Common myeloid progenitor, CD34-positive (primary cell): ENCODE measurements around the gene CPM.
"Not testable (repeated sequence)": the region's sequence is repeated elsewhere in the genome, so short reads cannot be mapped to it uniquely, and the experiment has no call there.

Experiments used
- CTCF ChIA-PET: fragments of 350-600 bp; sonication (Branson Sonifier 250); formaldehyde crosslinking; loops from one replicate; lab custom pipeline; 2021; ENCODE audit warnings: antibody characterized with exemption; lab: Charles Lee
- POLR2A ChIA-PET: fragments of 350-600 bp; sonication (Branson Sonifier 250); formaldehyde crosslinking; loops from one replicate; lab custom pipeline; 2021; ENCODE audit warnings: antibody characterized with exemption; lab: Charles Lee
- DNase-seq, 3 donors: peaks; one replicate each; pipeline versions ENCODE4 v3.0.0 to v3.0.0-alpha.2; 2013
- H3K27ac ChIP-seq, 2 experiments: 1 replicate in 1 of 2; 2 replicates in 1 of 2; pipeline ENCODE4 v1.7.0; 2013; ENCODE audit warnings: inconsistent platforms in 2 of 2, low read length in 2 of 2, mild to moderate bottlenecking in 2 of 2, low read depth in 1 of 2, moderate library complexity in 1 of 2; ENCODE audit not compliant: severe bottlenecking in 2 of 2, insufficient read depth in 1 of 2, poor library complexity in 1 of 2
- H3K27me3 ChIP-seq, 5 experiments: replicated peaks in 2 of 5; 1 replicate in 3 of 5; 2 replicates in 2 of 5; pipeline versions ENCODE4 v1.6.1 to v1.7.0; 2013; ENCODE audit warnings: low read length in 4 of 5, mild to moderate bottlenecking in 2 of 5, moderate library complexity in 2 of 5, inconsistent platforms in 1 of 5; ENCODE audit not compliant: insufficient read depth in 5 of 5, control insufficient read depth in 4 of 5
- H3K36me3 ChIP-seq, 4 experiments: 1 replicate in 2 of 4; 2 replicates in 2 of 4; pipeline versions ENCODE4 v1.6.1 to v1.7.0; 2013; ENCODE audit warnings: low read length in 3 of 4, control low read depth in 1 of 4, mild to moderate bottlenecking in 1 of 4; ENCODE audit not compliant: control insufficient read depth in 4 of 4, insufficient read depth in 4 of 4
- H3K4me1 ChIP-seq, 4 experiments: 1 replicate in 3 of 4; 2 replicates in 1 of 4; pipeline versions ENCODE4 v1.6.1 to v1.7.1; 2013; ENCODE audit warnings: low read length in 3 of 4, mild to moderate bottlenecking in 3 of 4, control low read depth in 1 of 4, inconsistent platforms in 1 of 4, moderate library complexity in 1 of 4; ENCODE audit not compliant: control insufficient read depth in 4 of 4, insufficient read depth in 4 of 4; ENCODE audit errors: control extremely low read depth in 1 of 4
- H3K4me3 ChIP-seq, 7 experiments: 1 replicate in 4 of 7; 2 replicates in 3 of 7; pipeline versions ENCODE4 v1.5.1 to v1.7.0; 2013; ENCODE audit warnings: mild to moderate bottlenecking in 7 of 7, low read length in 6 of 7, moderate library complexity in 6 of 7, inconsistent platforms in 2 of 7, low read depth in 2 of 7, control low read depth in 1 of 7; ENCODE audit not compliant: insufficient read depth in 4 of 7, control insufficient read depth in 1 of 7; ENCODE audit errors: extremely low read depth in 1 of 7
- H3K9me3 ChIP-seq, 5 experiments: 1 replicate in 4 of 5; 2 replicates in 1 of 5; pipeline versions ENCODE4 v1.6.1 to v1.7.1; 2013; ENCODE audit warnings: low read length in 4 of 5, mild to moderate bottlenecking in 2 of 5, inconsistent platforms in 1 of 5, low read depth in 1 of 5, moderate library complexity in 1 of 5; ENCODE audit not compliant: control insufficient read depth in 4 of 5, insufficient read depth in 2 of 5; ENCODE audit errors: control extremely low read depth in 1 of 5
- WGBS: methylation state at CpG from one replicate; pipeline ENCODE4 v1.1.5; 2013; ENCODE audit not compliant: insufficient coverage; 5-methylcytosine and 5-hydroxymethylcytosine counted together

Gene CPM

GRCh38 chr12:68815928-68816800 is 116.8 kb downstream of the CPM start:
- H3K9me3 ChIP-seq: no peaks in the 10 kb centered on the region
- H3K4me3 ChIP-seq: no peak overlapping the region
- H3K27me3 ChIP-seq: no peaks in the 10 kb centered on the region
- ChIA-PET POLR2A (no interaction called here), CTCF (interaction anchor here (1.9 to 4.3 kb wide), 2 partner anchors 8 to 15 kb away, joined by 8 to 30 read pairs; partner anchors contain the start of gene MDM2)
- peaks cover 0 to 3% (median 0%) of the 10 kb centered on the region in 4 experiments for H3K4me1 ChIP-seq
- no peak for DNase-seq
- H3K27ac ChIP-seq: peak overlapping the region in 1 of 2 experiments; percentile 4
- WGBS: 100% methylated on average over 6 of the region's 8 CpGs
- peaks cover 18 to 76% (median 47%) of the 10 kb centered on the region in 4 experiments for H3K36me3 ChIP-seq

GRCh38 chr12:68815232-68815927 is 117.6 kb downstream of the CPM start:
- Histone ChIP-seq H3K27ac (peak overlapping the region in 1 of 2 experiments; percentile 38), H3K36me3 (peaks cover 18 to 70% (median 45%) of the 10 kb centered on the region in 4 experiments), H3K4me1 (peaks cover 0 to 3% (median 0%) of the 10 kb centered on the region in 4 experiments), H3K27me3 (no peaks in the 10 kb centered on the region), H3K9me3 (no peaks in the 10 kb centered on the region), H3K4me3 (no peak overlapping the region)
- CTCF ChIA-PET: interaction anchor here (1.9 kb wide), 1 partner anchor 8 kb away, joined by 8 read pairs; the partner anchor contains the start of gene MDM2
- no peak for DNase-seq
- POLR2A ChIA-PET: no interaction called here
- WGBS: 100% methylated on average over 1 of the region's 5 CpGs

GRCh38 chr12:68814490-68815231 is 118.3 kb downstream of the CPM start:
- no peaks in the 10 kb centered on the region for H3K9me3 ChIP-seq
- H3K27ac ChIP-seq: peak overlapping the region in 1 of 2 experiments; percentile 38
- no peaks in the 10 kb centered on the region for H3K27me3 ChIP-seq
- no peak overlapping the region for H3K4me3 ChIP-seq
- H3K4me1 ChIP-seq: peaks cover 0 to 3% (median 0%) of the 10 kb centered on the region in 4 experiments
- WGBS: no CpG with 5 or more reads among the region's 3 CpGs
- DNase-seq: no peak
- CTCF ChIA-PET: interaction anchor here (0.6 kb wide), 1 partner anchor 27 kb away, joined by 3 read pairs; no protein-coding TSS in a partner anchor
- H3K36me3 ChIP-seq: peaks cover 15 to 67% (median 45%) of the 10 kb centered on the region in 4 experiments
- POLR2A ChIA-PET: no interaction called here

- H3K4me3 ChIP-seq: no peak overlapping the region
- CTCF ChIA-PET: interaction anchor here (0.8 to 1.1 kb wide), 2 partner anchors 9 to 21 kb away, joined by 3 read pairs; no protein-coding TSS in a partner anchor
- POLR2A ChIA-PET: no interaction called here
Observed at GRCh38 chr12:68813242-68813593, 119.8 kb downstream of the CPM start.

GRCh38 chr12:68812553-68813241 is 120.3 kb downstream of the CPM start:
- Histone ChIP-seq H3K27me3 (no peaks in the 10 kb centered on the region), H3K9me3 (no peaks in the 10 kb centered on the region), H3K4me1 (peaks cover 4 to 12% (median 5%) of the 10 kb centered on the region in 4 experiments), H3K36me3 (peaks cover 11 to 53% (median 38%) of the 10 kb centered on the region in 4 experiments), H3K4me3 (no peak overlapping the region), H3K27ac (no peak overlapping the region)
- DNase-seq: no peak
- 100% methylated on average over 1 of the region's 1 CpG for WGBS
- CTCF ChIA-PET: interaction anchor here (0.7 to 1.5 kb wide), 4 partner anchors 9 to 458 kb away, joined by 3 to 6 read pairs (median 3); no protein-coding TSS in a partner anchor
- POLR2A ChIA-PET: no interaction called here

More at GRCh38 chr12:68813242-68813593, 119.8 kb downstream of the CPM start:
- H3K36me3 ChIP-seq: peaks cover 11 to 57% (median 40%) of the 10 kb centered on the region in 4 experiments
- no peak overlapping the region for H3K27ac ChIP-seq
- no peaks in the 10 kb centered on the region for H3K27me3 ChIP-seq
- no peak for DNase-seq
- 90% methylated on average over 2 of the region's 2 CpGs for WGBS
- H3K9me3 ChIP-seq: no peaks in the 10 kb centered on the region
- H3K4me1 ChIP-seq: peaks cover 4 to 10% (median 5%) of the 10 kb centered on the region in 4 experiments

GRCh38 chr12:68811573-68811972 is 121.4 kb downstream of the CPM start:
- DNase-seq, H3K4me3 ChIP-seq, H3K27ac ChIP-seq, H3K9me3 ChIP-seq, POLR2A ChIA-PET, H3K27me3 ChIP-seq: not testable (repeated sequence)
- CTCF ChIA-PET: interaction anchor here (1.5 kb wide), 1 partner anchor 10 kb away, joined by 6 read pairs; no protein-coding TSS in a partner anchor
- 90% methylated on average over 2 of the region's 6 CpGs for WGBS
- H3K36me3 ChIP-seq: peaks cover 8 to 47% (median 31%) of the 10 kb centered on the region in 4 experiments
- peaks cover 8 to 17% (median 11%) of the 10 kb centered on the region in 4 experiments for H3K4me1 ChIP-seq
